Thyroid gland (tissue), 4 donors: ENCODE results near the gene CNTFR.

Experiments
- POLR2A ChIP-seq, 2 donors: fragments of 450-650 bp; IDR thresholded peaks; one replicate each; pipeline ENCODE4 v1.6.1; 2017; ENCODE audit warnings: antibody characterized with exemption in 2 of 2, mild to moderate bottlenecking in 2 of 2, moderate library complexity in 1 of 2
- TF ChIP-seq, protein P1 (sequence below), 6 experiments: fragments of 200-600 bp in 3 of 6; fragments of 450-650 bp in 3 of 6; sonication (generic) in 3 of 6; IDR thresholded peaks; one replicate each; pipeline ENCODE4 v1.5.1; 2016 to 2019; ENCODE audit warnings: antibody characterized with exemption in 6 of 6, mild to moderate bottlenecking in 2 of 6, inconsistent platforms in 1 of 6, moderate library complexity in 1 of 6

DNA sequence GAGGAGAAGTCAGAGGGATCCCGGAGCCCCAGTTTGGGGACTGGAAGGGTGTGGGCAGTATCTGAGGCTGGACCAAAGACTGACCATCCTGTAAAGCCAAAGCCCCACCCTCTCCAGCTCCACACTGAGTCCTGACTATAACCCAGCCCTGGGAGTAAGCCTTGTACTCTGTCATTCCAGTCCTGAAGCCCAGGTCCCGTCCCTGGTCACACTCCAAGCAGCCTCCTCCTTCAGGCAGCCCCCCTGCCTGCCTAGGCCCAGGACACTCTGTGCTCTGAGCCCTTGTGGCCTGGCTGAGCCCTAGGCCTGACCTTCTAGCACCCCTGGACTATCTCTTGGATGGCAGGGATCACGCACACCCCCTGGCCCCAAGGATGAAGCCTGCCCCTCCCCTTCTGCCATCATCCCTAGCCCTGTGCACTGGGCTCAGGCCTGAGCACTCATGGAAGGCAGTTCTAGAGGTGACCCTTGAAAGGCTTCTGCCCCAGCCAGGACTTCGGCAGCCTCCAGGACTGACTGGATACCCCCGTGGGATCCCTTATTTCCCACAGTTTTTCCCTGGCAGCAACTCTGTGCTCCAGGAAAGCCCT is 38.7 kb downstream of the CNTFR start:
- TF ChIP-seq, protein P1, sequence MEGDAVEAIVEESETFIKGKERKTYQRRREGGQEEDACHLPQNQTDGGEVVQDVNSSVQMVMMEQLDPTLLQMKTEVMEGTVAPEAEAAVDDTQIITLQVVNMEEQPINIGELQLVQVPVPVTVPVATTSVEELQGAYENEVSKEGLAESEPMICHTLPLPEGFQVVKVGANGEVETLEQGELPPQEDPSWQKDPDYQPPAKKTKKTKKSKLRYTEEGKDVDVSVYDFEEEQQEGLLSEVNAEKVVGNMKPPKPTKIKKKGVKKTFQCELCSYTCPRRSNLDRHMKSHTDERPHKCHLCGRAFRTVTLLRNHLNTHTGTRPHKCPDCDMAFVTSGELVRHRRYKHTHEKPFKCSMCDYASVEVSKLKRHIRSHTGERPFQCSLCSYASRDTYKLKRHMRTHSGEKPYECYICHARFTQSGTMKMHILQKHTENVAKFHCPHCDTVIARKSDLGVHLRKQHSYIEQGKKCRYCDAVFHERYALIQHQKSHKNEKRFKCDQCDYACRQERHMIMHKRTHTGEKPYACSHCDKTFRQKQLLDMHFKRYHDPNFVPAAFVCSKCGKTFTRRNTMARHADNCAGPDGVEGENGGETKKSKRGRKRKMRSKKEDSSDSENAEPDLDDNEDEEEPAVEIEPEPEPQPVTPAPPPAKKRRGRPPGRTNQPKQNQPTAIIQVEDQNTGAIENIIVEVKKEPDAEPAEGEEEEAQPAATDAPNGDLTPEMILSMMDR (IDR thresholded peaks at IDR 0.05), result no peak
- TF ChIP-seq POLR2A (IDR thresholded peaks at IDR 0.05), result no peak
